Measurements from ENCODE around the gene CFAP44.

Gene CFAP44

DNA sequence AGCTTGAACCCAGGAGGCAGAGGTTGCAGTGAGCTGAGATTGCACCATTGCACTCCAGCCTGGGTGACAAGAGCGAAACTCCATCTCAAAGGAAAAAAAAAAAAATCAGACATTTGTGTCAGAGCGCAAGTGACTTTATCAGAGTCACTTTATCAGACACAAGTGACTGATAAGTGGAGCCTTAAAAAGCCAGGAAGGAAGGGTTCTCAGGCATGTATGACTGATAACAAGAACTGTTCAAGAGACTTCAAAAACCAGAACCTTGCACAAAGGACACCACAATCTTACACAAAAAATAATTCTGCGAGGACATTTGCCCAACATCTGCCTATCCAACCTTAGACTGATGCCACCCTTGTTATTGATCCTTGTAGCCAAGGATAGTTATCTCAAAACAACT lies 13.3 kb upstream of the CFAP44 start:
- no peak for DNase-seq (ENCODE audit: low read depth)
- TF ChIP-seq, protein P1, sequence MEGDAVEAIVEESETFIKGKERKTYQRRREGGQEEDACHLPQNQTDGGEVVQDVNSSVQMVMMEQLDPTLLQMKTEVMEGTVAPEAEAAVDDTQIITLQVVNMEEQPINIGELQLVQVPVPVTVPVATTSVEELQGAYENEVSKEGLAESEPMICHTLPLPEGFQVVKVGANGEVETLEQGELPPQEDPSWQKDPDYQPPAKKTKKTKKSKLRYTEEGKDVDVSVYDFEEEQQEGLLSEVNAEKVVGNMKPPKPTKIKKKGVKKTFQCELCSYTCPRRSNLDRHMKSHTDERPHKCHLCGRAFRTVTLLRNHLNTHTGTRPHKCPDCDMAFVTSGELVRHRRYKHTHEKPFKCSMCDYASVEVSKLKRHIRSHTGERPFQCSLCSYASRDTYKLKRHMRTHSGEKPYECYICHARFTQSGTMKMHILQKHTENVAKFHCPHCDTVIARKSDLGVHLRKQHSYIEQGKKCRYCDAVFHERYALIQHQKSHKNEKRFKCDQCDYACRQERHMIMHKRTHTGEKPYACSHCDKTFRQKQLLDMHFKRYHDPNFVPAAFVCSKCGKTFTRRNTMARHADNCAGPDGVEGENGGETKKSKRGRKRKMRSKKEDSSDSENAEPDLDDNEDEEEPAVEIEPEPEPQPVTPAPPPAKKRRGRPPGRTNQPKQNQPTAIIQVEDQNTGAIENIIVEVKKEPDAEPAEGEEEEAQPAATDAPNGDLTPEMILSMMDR (conservative IDR thresholded peaks at IDR 0.05; ENCODE audit: low read length), result no peak
- H3K4me3 ChIP-seq (ENCODE audit: low read length), result no peak overlapping the region

DNA sequence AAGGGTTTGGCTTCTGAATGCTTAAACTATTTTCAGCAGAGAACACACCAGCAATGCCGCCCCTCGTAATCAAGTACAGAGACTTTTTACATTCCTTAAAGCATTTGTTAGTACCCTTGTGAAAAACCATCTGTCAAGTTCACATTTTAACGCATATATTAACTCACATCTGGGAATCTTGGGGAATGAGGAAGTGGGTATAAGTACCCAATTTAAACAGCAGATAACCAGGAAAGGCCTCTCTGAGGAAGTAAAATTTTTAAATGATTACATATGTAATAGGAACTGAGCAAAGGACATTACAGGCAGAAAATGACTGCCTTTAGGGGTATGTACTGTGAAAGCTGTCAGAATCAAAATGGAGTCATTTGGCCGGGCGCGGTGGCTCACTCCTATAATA lies 12.8 kb upstream of the CFAP44 start:
- H3K4me3 ChIP-seq (ENCODE audit: low read length), result no peak overlapping the region
- TF ChIP-seq, protein P1 (conservative IDR thresholded peaks at IDR 0.05; ENCODE audit: low read length), result no peak
- no peak for DNase-seq (ENCODE audit: low read depth)

DNA sequence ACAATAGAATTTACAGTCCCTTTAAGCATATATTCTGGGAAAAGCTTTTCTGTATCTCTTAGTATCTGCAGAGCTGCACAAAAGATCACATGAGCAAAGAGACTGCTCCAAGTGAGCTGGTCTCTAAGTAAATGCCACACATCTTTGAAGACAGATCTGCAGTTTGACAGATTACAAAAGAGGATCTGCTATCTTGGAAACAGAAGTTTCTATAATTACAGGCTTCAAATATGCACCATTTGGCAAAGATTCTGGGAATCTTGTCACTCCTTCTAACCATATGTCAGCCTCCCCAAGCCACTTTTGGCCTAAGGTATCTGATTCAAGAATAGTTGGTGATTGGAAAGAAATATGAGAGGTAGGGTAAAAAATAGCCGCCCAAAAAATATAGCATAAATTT lies 9.6 kb upstream of the CFAP44 start:
- TF ChIP-seq, protein P1 (conservative IDR thresholded peaks at IDR 0.05; ENCODE audit: low read length), result no peak
- no peak overlapping the region for H3K4me3 ChIP-seq (ENCODE audit: low read length)
- no peak for DNase-seq (ENCODE audit: low read depth)

DNA sequence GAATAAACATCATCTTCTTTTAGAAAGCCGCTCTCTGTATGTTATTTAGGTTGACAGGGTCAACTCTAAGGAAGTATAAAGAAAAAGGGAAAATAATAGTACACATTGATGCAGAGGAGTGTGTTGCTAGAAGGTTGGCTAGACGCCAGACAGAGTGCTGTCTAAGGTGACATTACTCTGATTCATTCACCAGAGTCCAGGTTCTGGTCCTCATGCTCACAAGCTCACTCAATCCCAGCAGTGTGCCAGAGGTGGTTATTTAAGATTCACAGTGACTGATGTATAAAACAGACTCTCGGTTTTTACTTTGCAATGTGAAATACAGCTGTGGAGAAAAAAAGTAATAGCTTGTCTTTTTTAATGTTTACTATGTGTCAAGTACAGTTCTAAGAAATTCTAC lies 1.7 kb downstream of the CFAP44 start:
- TF ChIP-seq, protein P1 (conservative IDR thresholded peaks at IDR 0.05; ENCODE audit: low read length), result no peak
- no peak for DNase-seq (ENCODE audit: low read depth)
- no peak overlapping the region for H3K4me3 ChIP-seq (ENCODE audit: low read length)

DNA sequence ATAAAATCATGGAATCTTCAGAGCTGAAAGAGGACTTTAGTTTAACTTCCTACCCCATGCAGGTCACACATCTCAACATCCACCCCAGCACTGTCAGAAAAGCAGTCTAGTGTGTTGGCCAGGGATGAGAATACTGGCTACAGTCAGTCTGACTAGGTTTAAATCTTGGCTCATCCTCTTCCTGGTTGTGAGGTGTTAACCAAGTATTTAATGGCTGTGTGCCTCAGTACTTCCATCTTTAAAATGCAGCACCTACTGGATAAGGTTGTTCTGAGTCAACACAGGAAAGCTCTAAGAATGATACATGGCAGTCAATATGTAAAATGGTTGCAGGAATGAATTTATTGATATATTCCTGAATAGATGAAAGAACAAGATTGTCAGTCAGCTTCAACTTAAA lies 3.1 kb downstream of the CFAP44 start:
- no peak for DNase-seq (ENCODE audit: low read depth)
- no peak overlapping the region for H3K4me3 ChIP-seq (ENCODE audit: low read length)
- TF ChIP-seq, protein P1 (conservative IDR thresholded peaks at IDR 0.05; ENCODE audit: low read length), result no peak

GRCh38 chr3:113437411-113437810 lies 3.9 kb downstream of the CFAP44 start:
- no peak for DNase-seq (ENCODE audit: low read depth)
- TF ChIP-seq, protein P1 (conservative IDR thresholded peaks at IDR 0.05; ENCODE audit: low read length), result no peak
- H3K4me3 ChIP-seq (ENCODE audit: low read length), result no peak overlapping the region

DNA sequence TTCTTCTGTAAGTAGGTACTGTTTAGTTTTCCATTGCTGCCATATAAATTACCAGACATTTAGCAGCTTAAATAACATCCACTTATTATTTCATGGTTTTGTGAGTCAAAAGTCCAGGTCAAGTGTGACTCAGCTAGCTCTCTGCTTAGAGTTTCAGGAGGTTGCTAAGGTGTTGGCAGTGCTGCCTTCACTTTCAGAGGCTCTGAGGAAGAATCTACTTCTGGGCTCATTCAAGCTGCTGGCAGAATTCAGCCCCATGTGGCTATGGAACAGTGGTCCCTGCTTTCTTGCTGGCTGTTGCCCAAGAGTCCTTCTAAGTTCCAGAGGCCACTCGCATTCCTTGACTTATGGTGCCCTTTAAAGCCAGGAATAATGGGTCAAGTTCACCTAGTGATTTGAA lies 4.5 kb downstream of the CFAP44 start:
- H3K4me3 ChIP-seq (ENCODE audit: low read length), result no peak overlapping the region
- TF ChIP-seq, protein P1 (conservative IDR thresholded peaks at IDR 0.05; ENCODE audit: low read length), result no peak
- DNase-seq (ENCODE audit: low read depth), result peak; percentile 40
